ENCODE data around the gene CAMK1G. TPM values are rescaled to one million over a fixed set of nuclear protein-coding genes. Genes with fewer than 3 reads are reported as not detected.

CAMK1G gene
- polyA plus RNA-seq, 1 donor (not counting 4 experiments of a cell fraction or from before 2014, with no cell fraction given) = not detected

DNA sequence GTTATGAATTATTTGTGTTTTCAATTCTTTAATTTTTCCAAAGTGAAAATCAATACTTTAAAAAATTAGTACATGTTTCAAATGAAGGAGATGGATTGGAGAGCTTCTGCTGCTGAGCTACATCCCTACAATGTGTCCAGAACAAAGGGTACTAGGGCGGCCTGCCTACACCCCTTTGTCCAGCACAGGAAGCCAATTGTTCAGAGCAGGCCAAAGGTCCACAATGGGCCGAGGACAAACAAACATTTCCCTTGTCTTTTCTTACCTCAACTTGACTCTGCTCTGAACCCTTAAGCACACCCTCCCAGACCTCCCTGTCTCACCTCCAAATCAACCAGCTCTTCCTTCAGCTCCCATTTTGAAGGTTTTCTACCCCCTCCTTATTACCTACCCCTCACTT is 39.4 kb upstream of the CAMK1G start:
- no peaks in the 10 kb centered on the region for H4K20me1 ChIP-seq (ENCODE audit: control insufficient read depth, extremely low read depth, insufficient read depth, low read length)
- TF ChIP-seq EZH2 (IDR thresholded peaks at IDR 0.05; ENCODE audit: low read length) (no peak), CTCF (optimal IDR thresholded peaks at IDR 0.05 in 1 of 3, IDR thresholded peaks at IDR 0.05 in 1 of 3, conservative IDR thresholded peaks at IDR 0.05 in 1 of 3; ENCODE audit: extremely low read depth in 1 of 3, insufficient read depth in 2 of 3, low read length in 3 of 3) (no peak)
- no peaks in the 10 kb centered on the region for H3K9me3 ChIP-seq (ENCODE audit: control insufficient read depth, low read depth, low read length)
- no peak overlapping the region for H3K27ac ChIP-seq (ENCODE audit: control insufficient read depth, insufficient read depth, low read length)
- no peak for DNase-seq (ENCODE audit: low read depth, low spot score)
- H3K4me3 ChIP-seq (ENCODE audit: control insufficient read depth in 2 of 3, extremely low read depth in 1 of 3, insufficient read depth in 2 of 3, low read depth in 1 of 3, low read length in 3 of 3) = no peak overlapping the region
- FAIRE-seq = peak; percentile 46
- dilution Hi-C loops (cut with MboI; ENCODE audit: extremely low pct_ligation_motif_present, low sequenced_read_pairs) = no loop called here
- no peaks in the 10 kb centered on the region for H3K9me1 ChIP-seq (ENCODE audit: control insufficient read depth, extremely low read depth, insufficient read depth, low read length)
- no peaks in the 10 kb centered on the region for H3K79me2 ChIP-seq (ENCODE audit: control insufficient read depth, insufficient read depth, low read length)
- peaks cover 32% of the 10 kb centered on the region for H3K4me1 ChIP-seq (ENCODE audit: control insufficient read depth, extremely low read depth, insufficient read depth, low read length)
- H2AFZ ChIP-seq (ENCODE audit: control insufficient read depth, low read length) = no peak overlapping the region
- peaks cover 3 to 13% of the 10 kb centered on the region in 2 experiments for H3K36me3 ChIP-seq (ENCODE audit: control insufficient read depth in 2 of 2, extremely low read depth in 1 of 2, insufficient read depth in 2 of 2, low read length in 2 of 2)
- H3K9ac ChIP-seq (ENCODE audit: control insufficient read depth, extremely low read depth, insufficient read depth, low read length) = no peak overlapping the region
- no peaks in the 10 kb centered on the region for H3K27me3 ChIP-seq (ENCODE audit: control insufficient read depth, extremely low read depth, insufficient read depth, low read length)
- no peak overlapping the region for H3K4me2 ChIP-seq (ENCODE audit: control insufficient read depth, extremely low read depth, insufficient read depth, low read depth, low read length)

- dilution Hi-C loops (cut with MboI; ENCODE audit: extremely low pct_ligation_motif_present, low sequenced_read_pairs) = no loop called here
- DNase-seq (ENCODE audit: low read depth, low spot score) (no peak), FAIRE-seq (no peak)
- no peaks in the 10 kb centered on the region for H3K27me3 ChIP-seq (ENCODE audit: control insufficient read depth, extremely low read depth, insufficient read depth, low read length)
- no peak overlapping the region for H2AFZ ChIP-seq (ENCODE audit: control insufficient read depth, low read length)
- no peak overlapping the region for H3K9ac ChIP-seq (ENCODE audit: control insufficient read depth, extremely low read depth, insufficient read depth, low read length)
- no peak overlapping the region for H3K4me2 ChIP-seq (ENCODE audit: control insufficient read depth, extremely low read depth, insufficient read depth, low read depth, low read length)
- no peaks in the 10 kb centered on the region for H3K9me3 ChIP-seq (ENCODE audit: control insufficient read depth, low read depth, low read length)
- no peaks in the 10 kb centered on the region for H3K79me2 ChIP-seq (ENCODE audit: control insufficient read depth, insufficient read depth, low read length)
- H4K20me1 ChIP-seq (ENCODE audit: control insufficient read depth, extremely low read depth, insufficient read depth, low read length) = no peaks in the 10 kb centered on the region
- no peak overlapping the region for H3K27ac ChIP-seq (ENCODE audit: control insufficient read depth, insufficient read depth, low read length)
- TF ChIP-seq CTCF (optimal IDR thresholded peaks at IDR 0.05 in 1 of 3, IDR thresholded peaks at IDR 0.05 in 1 of 3, conservative IDR thresholded peaks at IDR 0.05 in 1 of 3; ENCODE audit: extremely low read depth in 1 of 3, insufficient read depth in 2 of 3, low read length in 3 of 3) = no peak
- no peak for TF ChIP-seq EZH2 (IDR thresholded peaks at IDR 0.05; ENCODE audit: low read length)
- no peaks in the 10 kb centered on the region for H3K9me1 ChIP-seq (ENCODE audit: control insufficient read depth, extremely low read depth, insufficient read depth, low read length)
- peaks cover 32% of the 10 kb centered on the region for H3K4me1 ChIP-seq (ENCODE audit: control insufficient read depth, extremely low read depth, insufficient read depth, low read length)
- no peak overlapping the region for H3K4me3 ChIP-seq (ENCODE audit: control insufficient read depth in 2 of 3, extremely low read depth in 1 of 3, insufficient read depth in 2 of 3, low read depth in 1 of 3, low read length in 3 of 3)
- peaks cover 3 to 10% of the 10 kb centered on the region in 2 experiments for H3K36me3 ChIP-seq (ENCODE audit: control insufficient read depth in 2 of 2, extremely low read depth in 1 of 2, insufficient read depth in 2 of 2, low read length in 2 of 2)
Observed at GRCh38 chr1:209545423-209545822, 38.1 kb upstream of the CAMK1G start.
